Neuronal stem cell (in vitro differentiated cells): ENCODE data around the gene WHRN.
A peak's percentile ranks its signal among the peaks of the same experiment; 100 is the strongest.

Experiments used
- DNase-seq: peaks from one replicate; pipeline ENCODE4 v3.0.0-alpha.2; 2013; ENCODE audit warnings: low spot score
- H2AFZ ChIP-seq: one replicate; pipeline ENCODE4 v1.6.1; 2013; ENCODE audit warnings: mild to moderate bottlenecking, low read length, inconsistent platforms
- H2AK5ac ChIP-seq: 2 replicates; pipeline ENCODE4 v1.6.1; 2013; ENCODE audit warnings: low read depth, mild to moderate bottlenecking, inconsistent platforms, low read length, moderate library complexity, mixed read lengths
- H2BK120ac ChIP-seq: 2 replicates; pipeline ENCODE4 v1.6.1; 2013; ENCODE audit warnings: low read depth, mild to moderate bottlenecking, inconsistent platforms, low read length, moderate library complexity, mixed read lengths
- H2BK12ac ChIP-seq: one replicate; pipeline ENCODE4 v1.6.1; 2013; ENCODE audit warnings: low read length, inconsistent platforms
- H2BK15ac ChIP-seq: 2 replicates; pipeline ENCODE4 v1.6.1; 2013; ENCODE audit warnings: mild to moderate bottlenecking, low read length, inconsistent platforms, mixed read lengths
- H2BK5ac ChIP-seq: one replicate; pipeline ENCODE4 v1.6.1; 2013; ENCODE audit warnings: inconsistent platforms, mild to moderate bottlenecking, low read length, moderate library complexity
- H3K14ac ChIP-seq: one replicate; pipeline ENCODE4 v1.6.1; 2013; ENCODE audit warnings: low read length, inconsistent platforms
- H3K18ac ChIP-seq: 2 replicates; pipeline ENCODE4 v1.6.1; 2013; ENCODE audit warnings: low read length, inconsistent platforms
- H3K23ac ChIP-seq: 2 replicates; pipeline ENCODE4 v1.6.1; 2013; ENCODE audit warnings: low read depth, mild to moderate bottlenecking, mixed read lengths, low read length, inconsistent platforms; ENCODE audit not compliant: poor library complexity
- H3K27ac ChIP-seq: replicated peaks from 3 replicates; pipeline ENCODE4 v1.5.1; 2013; ENCODE audit warnings: low read length, inconsistent platforms
- H3K27me3 ChIP-seq, 3 experiments: 2 replicates each; pipeline ENCODE4 v1.6.1; 2013; ENCODE audit warnings: low read length in 3 of 3, mild to moderate bottlenecking in 2 of 3, inconsistent platforms in 1 of 3, low read depth in 1 of 3, mixed read lengths in 1 of 3, moderate library complexity in 1 of 3; ENCODE audit not compliant: control insufficient read depth in 3 of 3, insufficient read depth in 3 of 3
- H3K36me3 ChIP-seq, 2 donors: replicated peaks in 1 of 2; 2 replicates each; pipeline ENCODE4 v1.6.1; 2013; ENCODE audit warnings: low read length in 2 of 2; ENCODE audit not compliant: control insufficient read depth in 2 of 2, insufficient read depth in 2 of 2
- H3K4ac ChIP-seq: 2 replicates; pipeline ENCODE4 v1.6.1; 2013; ENCODE audit warnings: inconsistent platforms, mild to moderate bottlenecking, low read length, moderate library complexity
- H3K4me1 ChIP-seq, 2 donors: 1 replicate in 1 of 2; 2 replicates in 1 of 2; pipeline ENCODE4 v1.6.1; 2013; ENCODE audit warnings: low read length in 2 of 2, low read depth in 1 of 2; ENCODE audit not compliant: control insufficient read depth in 2 of 2, insufficient read depth in 1 of 2
- H3K4me2 ChIP-seq: one replicate; pipeline ENCODE4 v1.6.1; 2013; ENCODE audit warnings: mild to moderate bottlenecking, low read length, inconsistent platforms; ENCODE audit not compliant: insufficient read depth, poor library complexity, severe bottlenecking
- H3K4me3 ChIP-seq, 2 donors: 2 replicates each; pipeline ENCODE4 v1.5.1; 2013; ENCODE audit warnings: low read length in 2 of 2, mild to moderate bottlenecking in 2 of 2, inconsistent platforms in 1 of 2, moderate library complexity in 1 of 2
- H3K79me1 ChIP-seq: one replicate; pipeline ENCODE4 v1.6.1; 2013; ENCODE audit warnings: low read depth, mild to moderate bottlenecking, inconsistent platforms, low read length, moderate library complexity
- H3K9ac ChIP-seq: one replicate; pipeline ENCODE4 v1.6.1; 2013; ENCODE audit warnings: mild to moderate bottlenecking, low read depth, low read length, inconsistent platforms; ENCODE audit not compliant: poor library complexity
- H3K9me3 ChIP-seq, 2 donors: replicated peaks in 1 of 2; 2 replicates each; pipeline versions ENCODE3 to v1.6.1; 2013; ENCODE audit warnings: low read length in 2 of 2, mild to moderate bottlenecking in 2 of 2, inconsistent platforms in 1 of 2, low read depth in 1 of 2, mixed read lengths in 1 of 2, moderate library complexity in 1 of 2; ENCODE audit not compliant: control insufficient read depth in 2 of 2, insufficient read depth in 1 of 2
- H4K8ac ChIP-seq: one replicate; pipeline ENCODE4 v1.6.1; 2013; ENCODE audit warnings: low read depth, mild to moderate bottlenecking, inconsistent platforms, low read length, moderate library complexity
- H4K91ac ChIP-seq: one replicate; pipeline ENCODE4 v1.6.1; 2013; ENCODE audit warnings: low read length, low read depth, mild to moderate bottlenecking, inconsistent platforms; ENCODE audit not compliant: poor library complexity
- WGBS, 2 donors: extraction: QIAGEN DNeasy Blood & Tissue Kit; methylation state at CpG; one replicate each; pipeline ENCODE4 v1.1.7; 2013; ENCODE audit warnings: missing lambda C conversion rate in 2 of 2, mixed read lengths in 1 of 2; ENCODE audit not compliant: insufficient read length in 2 of 2, insufficient replicate concordance in 1 of 2; ENCODE audit errors: extremely low coverage in 2 of 2; 5-methylcytosine and 5-hydroxymethylcytosine counted together

The WHRN gene

DNA sequence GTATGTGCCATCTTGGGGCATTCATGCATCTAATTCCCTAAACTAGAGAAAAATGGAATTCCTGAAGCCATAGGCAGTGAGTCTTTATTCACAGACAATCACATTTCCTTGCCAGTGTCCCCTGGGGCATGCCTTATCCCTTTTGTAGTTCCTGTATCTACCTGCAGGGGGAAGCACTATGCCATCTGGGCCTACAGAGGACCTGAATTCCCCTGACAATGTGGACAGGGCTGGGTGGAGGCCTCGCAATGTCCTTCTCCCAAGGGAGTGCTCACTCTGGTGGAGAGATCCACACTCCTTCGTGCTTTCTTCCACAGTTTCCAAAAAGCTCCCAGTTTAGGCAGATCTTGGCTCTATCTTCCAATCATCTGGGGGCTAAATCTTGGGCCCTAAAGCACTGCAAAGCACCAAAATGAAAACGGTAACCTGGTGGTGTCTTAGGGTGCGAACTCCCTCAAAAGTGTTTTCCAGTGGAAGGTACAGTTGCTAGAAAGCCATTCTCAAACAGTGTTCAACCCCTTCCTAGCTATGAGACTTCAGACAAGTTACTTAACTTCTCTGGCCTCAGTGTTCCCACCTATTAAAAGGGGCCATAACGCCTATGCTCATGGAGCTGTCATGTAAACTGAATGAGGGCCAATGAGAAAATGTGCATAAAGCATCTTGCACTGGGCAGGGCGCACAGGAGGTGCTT is 17.5 kb downstream of the WHRN start:
- H3K36me3 ChIP-seq = no peaks in the 10 kb centered on the region
- H3K4me2 ChIP-seq = no peak overlapping the region
- H3K79me1 ChIP-seq = peaks cover 2% of the 10 kb centered on the region
- H2BK5ac ChIP-seq = no peak overlapping the region
- no peak overlapping the region for H3K14ac ChIP-seq
- no peak overlapping the region for H4K91ac ChIP-seq
- no peak overlapping the region for H2BK12ac ChIP-seq
- no peak overlapping the region for H3K4me3 ChIP-seq
- H3K27me3 ChIP-seq = no peaks in the 10 kb centered on the region
- H3K23ac ChIP-seq = no peak overlapping the region
- H2BK15ac ChIP-seq = no peak overlapping the region
- no peak overlapping the region for H2BK120ac ChIP-seq
- DNase-seq = peak; percentile 81
- no peak overlapping the region for H3K4ac ChIP-seq
- no peak overlapping the region for H2AK5ac ChIP-seq
- no peak overlapping the region for H3K27ac ChIP-seq
- WGBS, 2 donors = no CpG with 5 or more reads among the region's 6 CpGs
- H3K4me1 ChIP-seq = peaks cover 5% of the 10 kb centered on the region in 2 donors
- H3K9ac ChIP-seq = no peak overlapping the region
- H3K18ac ChIP-seq = no peak overlapping the region
- H4K8ac ChIP-seq = no peak overlapping the region
- no peaks in the 10 kb centered on the region for H3K9me3 ChIP-seq
- no peak overlapping the region for H2AFZ ChIP-seq

DNA sequence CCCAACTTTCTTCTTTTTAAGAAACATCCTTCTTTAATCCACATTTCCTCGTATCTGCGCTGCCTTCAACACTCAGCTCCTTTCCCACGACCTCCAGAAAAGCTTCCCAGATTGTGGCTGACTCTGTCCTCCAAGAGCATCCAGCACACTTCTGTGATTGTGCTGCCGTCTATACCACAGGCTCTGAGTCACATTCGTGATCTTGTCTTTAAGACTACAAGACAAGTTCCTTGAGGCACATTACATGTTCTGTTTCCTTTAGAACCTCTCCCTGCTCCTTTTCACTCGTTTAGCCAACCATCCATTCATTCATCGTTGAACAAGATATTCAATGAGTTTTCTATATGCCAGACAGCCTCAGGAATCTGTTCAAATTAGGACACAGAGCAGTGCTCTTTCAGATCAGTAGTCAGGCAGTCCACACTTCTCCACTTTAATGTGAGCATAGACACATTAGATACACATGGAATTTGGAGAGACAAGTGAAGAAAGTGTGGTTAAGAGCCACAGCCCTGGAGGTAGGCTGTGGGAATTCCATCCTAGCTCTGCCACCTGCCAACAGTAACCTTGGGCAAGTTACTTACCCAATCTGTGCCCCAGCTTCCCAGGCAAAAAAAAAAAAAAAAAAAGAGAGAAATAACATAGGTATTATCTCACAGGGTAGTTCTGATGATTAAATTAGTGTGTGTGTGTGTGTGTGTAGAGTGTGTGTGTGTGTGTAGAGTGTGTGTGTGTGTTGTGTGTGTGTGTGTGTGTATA is 18.9 kb downstream of the WHRN start:
- Histone ChIP-seq H3K4me2 (no peak overlapping the region), H3K18ac (no peak overlapping the region), H2BK15ac (no peak overlapping the region), H3K36me3 (peaks cover 0 to 3% of the 10 kb centered on the region in 2 donors), H3K4me3 (no peak overlapping the region), H2BK120ac (no peak overlapping the region), H4K8ac (no peak overlapping the region), H2AFZ (no peak overlapping the region), H3K4ac (no peak overlapping the region), H2AK5ac (no peak overlapping the region), H3K79me1 (peaks cover 2% of the 10 kb centered on the region), H4K91ac (no peak overlapping the region), H3K27ac (no peak overlapping the region), H3K14ac (no peak overlapping the region), H3K27me3 (no peaks in the 10 kb centered on the region), H3K23ac (no peak overlapping the region), H3K9ac (no peak overlapping the region), H2BK12ac (no peak overlapping the region), H2BK5ac (no peak overlapping the region), H3K4me1 (peaks cover 2 to 4% of the 10 kb centered on the region in 2 donors), H3K9me3 (no peaks in the 10 kb centered on the region)
- 100% methylated on average over 1 of the region's 7 CpGs; no CpG with 5 or more reads in 1 of the 2 donors for WGBS, 2 donors
- no peak for DNase-seq

DNA sequence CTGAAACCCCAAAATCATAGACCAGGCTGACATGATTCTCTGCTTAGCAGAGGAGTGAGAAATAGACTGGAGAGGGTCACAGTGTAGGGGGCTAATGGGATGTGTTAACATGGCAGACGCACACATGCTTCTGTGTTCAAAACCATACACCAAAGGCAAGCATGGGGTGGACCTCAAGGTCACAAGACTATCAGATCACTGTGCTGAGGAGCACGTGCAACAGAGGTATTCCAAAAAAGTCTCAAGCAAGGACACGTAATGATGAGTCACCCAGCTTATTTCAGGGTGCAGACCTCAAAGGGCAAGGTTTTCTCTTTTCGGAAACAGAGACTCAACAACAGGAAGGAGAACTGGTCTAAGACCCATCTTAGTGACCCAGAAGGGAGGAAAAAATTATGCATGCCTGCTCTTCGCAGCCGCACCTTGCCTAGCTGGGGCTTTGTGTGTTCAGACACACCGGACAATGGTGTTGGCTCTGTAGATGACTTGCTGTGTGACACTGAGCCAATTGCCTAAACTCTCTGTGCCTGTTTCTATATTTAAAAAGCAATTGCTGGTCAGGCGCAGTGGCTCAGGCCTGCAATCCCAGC is 20.3 kb downstream of the WHRN start:
- H3K4ac ChIP-seq = no peak overlapping the region
- no CpG with 5 or more reads among the region's 8 CpGs for WGBS, 2 donors
- H2AFZ ChIP-seq = no peak overlapping the region
- no peak overlapping the region for H3K9ac ChIP-seq
- no peak overlapping the region for H2BK120ac ChIP-seq
- no peak overlapping the region for H3K23ac ChIP-seq
- DNase-seq = no peak
- peaks cover 2% of the 10 kb centered on the region for H3K79me1 ChIP-seq
- no peaks in the 10 kb centered on the region for H3K9me3 ChIP-seq
- no peak overlapping the region for H3K4me3 ChIP-seq
- no peak overlapping the region for H4K91ac ChIP-seq
- H3K18ac ChIP-seq = no peak overlapping the region
- H3K27me3 ChIP-seq = no peaks in the 10 kb centered on the region
- no peak overlapping the region for H3K4me2 ChIP-seq
- peaks cover 2 to 4% of the 10 kb centered on the region in 2 donors for H3K4me1 ChIP-seq
- no peak overlapping the region for H2BK15ac ChIP-seq
- no peak overlapping the region for H4K8ac ChIP-seq
- no peak overlapping the region for H2AK5ac ChIP-seq
- no peak overlapping the region for H2BK12ac ChIP-seq
- H3K36me3 ChIP-seq = peaks cover 0 to 3% of the 10 kb centered on the region in 2 donors
- H3K27ac ChIP-seq = no peak overlapping the region
- no peak overlapping the region for H2BK5ac ChIP-seq
- no peak overlapping the region for H3K14ac ChIP-seq

DNA sequence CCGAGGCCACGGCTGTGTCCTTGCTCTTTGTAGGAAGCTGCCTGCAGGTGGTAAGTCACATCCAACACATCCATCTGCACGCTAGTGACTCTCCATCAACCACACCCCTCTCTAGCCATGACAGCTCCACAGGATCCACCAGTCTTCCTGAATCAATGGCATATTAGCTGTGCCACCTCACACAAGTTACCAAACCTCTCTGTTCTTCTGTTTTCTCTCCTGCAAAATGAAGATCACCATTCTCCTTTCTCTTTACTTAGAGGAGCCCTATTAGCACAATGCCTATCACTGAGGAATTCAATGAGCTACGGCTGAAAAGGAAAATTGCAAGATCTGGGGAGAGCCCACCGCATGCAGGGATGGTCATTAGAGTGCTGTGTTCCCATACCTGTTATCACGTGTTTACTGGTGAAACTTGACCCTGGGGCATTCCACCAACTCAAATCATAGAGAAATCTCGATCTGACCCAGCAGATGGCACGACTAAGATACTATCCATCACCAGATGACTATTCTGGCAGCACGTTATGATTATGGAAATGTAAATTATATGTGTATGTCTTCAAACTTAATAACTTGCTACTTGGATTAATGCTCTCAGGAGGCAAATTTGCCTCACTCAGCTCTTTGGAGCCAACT is 20.9 kb downstream of the WHRN start:
- Histone ChIP-seq H3K9me3 (no peaks in the 10 kb centered on the region), H2AFZ (no peak overlapping the region), H3K4me2 (no peak overlapping the region), H3K4ac (no peak overlapping the region), H4K8ac (no peak overlapping the region), H2BK12ac (no peak overlapping the region), H2BK15ac (no peak overlapping the region), H2BK5ac (no peak overlapping the region), H3K4me1 (peaks cover 2 to 4% of the 10 kb centered on the region in 2 donors), H2BK120ac (no peak overlapping the region), H3K14ac (no peak overlapping the region), H3K18ac (no peak overlapping the region), H3K79me1 (peaks cover 2% of the 10 kb centered on the region), H3K27ac (no peak overlapping the region), H3K9ac (no peak overlapping the region), H4K91ac (no peak overlapping the region), H3K36me3 (peaks cover 0 to 3% of the 10 kb centered on the region in 2 donors), H3K27me3 (no peaks in the 10 kb centered on the region), H3K23ac (no peak overlapping the region), H2AK5ac (no peak overlapping the region), H3K4me3 (no peak overlapping the region)
- no CpG with 5 or more reads among the region's 9 CpGs for WGBS, 2 donors
- no peak for DNase-seq
